ENCODE data around the gene TP73. TPM values are rescaled to one million over a fixed set of nuclear protein-coding genes. Genes with fewer than 3 reads are reported as not detected.

Gene TP73
- total RNA-seq, 2 experiments from 2014 or later, result not detected

DNA sequence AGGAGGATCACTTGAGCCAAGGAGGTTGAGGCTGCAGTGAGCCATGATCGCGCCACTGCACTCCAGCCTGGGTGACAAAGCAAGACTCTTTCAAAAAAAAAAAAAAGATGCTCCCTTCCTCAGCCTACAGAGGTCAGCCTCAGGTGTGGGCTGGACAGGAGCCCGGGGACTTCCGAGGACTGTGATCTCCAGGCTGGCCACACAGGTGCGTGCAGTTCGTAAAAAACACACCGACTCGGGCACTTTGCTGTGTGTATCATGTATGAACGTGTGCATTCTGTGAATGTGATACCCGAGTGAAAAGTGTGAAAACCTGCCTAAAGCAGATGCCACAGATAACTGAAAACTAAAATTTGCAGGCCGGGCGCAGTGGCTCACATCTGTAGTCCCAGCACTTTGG is 91.5 kb downstream of the TP73 start:
- no peaks in the 10 kb centered on the region for H3K27me3 ChIP-seq (ENCODE audit: control insufficient read depth in 1 of 2, insufficient read depth in 2 of 2, low read length in 2 of 2)
- intact Hi-C loops (cut with DNase I, micrococcal nuclease), result no loop called here
- no peaks in the 10 kb centered on the region for H3K9me3 Mint-ChIP-seq
- POLR2A ChIA-PET, result no interaction called here
- ATAC-seq (ENCODE audit: poor library complexity) (no peak), DNase-seq (no peak)
- no peaks in the 10 kb centered on the region for H3K27me3 Mint-ChIP-seq
- peaks cover 21% of the 10 kb centered on the region for H3K36me3 ChIP-seq (ENCODE audit: insufficient read depth, low read length)
- no peak overlapping the region for H3K4me3 Mint-ChIP-seq
- no peak overlapping the region for H3K4me3 ChIP-seq (ENCODE audit: low read length)
- peaks cover 29% of the 10 kb centered on the region for H3K4me1 ChIP-seq (ENCODE audit: insufficient read depth, low read length)
- peaks cover 34% of the 10 kb centered on the region for H3K4me1 Mint-ChIP-seq (ENCODE audit: low read depth)
- H3K27ac ChIP-seq (ENCODE audit: low read depth in 1 of 2, low read length in 2 of 2), result no peak overlapping the region
- H3K27ac Mint-ChIP-seq, result no peak overlapping the region
- TF ChIP-seq, protein P1, sequence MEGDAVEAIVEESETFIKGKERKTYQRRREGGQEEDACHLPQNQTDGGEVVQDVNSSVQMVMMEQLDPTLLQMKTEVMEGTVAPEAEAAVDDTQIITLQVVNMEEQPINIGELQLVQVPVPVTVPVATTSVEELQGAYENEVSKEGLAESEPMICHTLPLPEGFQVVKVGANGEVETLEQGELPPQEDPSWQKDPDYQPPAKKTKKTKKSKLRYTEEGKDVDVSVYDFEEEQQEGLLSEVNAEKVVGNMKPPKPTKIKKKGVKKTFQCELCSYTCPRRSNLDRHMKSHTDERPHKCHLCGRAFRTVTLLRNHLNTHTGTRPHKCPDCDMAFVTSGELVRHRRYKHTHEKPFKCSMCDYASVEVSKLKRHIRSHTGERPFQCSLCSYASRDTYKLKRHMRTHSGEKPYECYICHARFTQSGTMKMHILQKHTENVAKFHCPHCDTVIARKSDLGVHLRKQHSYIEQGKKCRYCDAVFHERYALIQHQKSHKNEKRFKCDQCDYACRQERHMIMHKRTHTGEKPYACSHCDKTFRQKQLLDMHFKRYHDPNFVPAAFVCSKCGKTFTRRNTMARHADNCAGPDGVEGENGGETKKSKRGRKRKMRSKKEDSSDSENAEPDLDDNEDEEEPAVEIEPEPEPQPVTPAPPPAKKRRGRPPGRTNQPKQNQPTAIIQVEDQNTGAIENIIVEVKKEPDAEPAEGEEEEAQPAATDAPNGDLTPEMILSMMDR (IDR thresholded peaks at IDR 0.05), result no peak
- CTCF ChIA-PET, result no interaction called here
- peaks cover 0 to 8% of the 10 kb centered on the region in 2 experiments for H3K9me3 ChIP-seq (ENCODE audit: control insufficient read depth in 1 of 2, insufficient read depth in 1 of 2, low read length in 2 of 2)
- peaks cover 29% of the 10 kb centered on the region for H3K36me3 Mint-ChIP-seq (ENCODE audit: low read depth)

DNA sequence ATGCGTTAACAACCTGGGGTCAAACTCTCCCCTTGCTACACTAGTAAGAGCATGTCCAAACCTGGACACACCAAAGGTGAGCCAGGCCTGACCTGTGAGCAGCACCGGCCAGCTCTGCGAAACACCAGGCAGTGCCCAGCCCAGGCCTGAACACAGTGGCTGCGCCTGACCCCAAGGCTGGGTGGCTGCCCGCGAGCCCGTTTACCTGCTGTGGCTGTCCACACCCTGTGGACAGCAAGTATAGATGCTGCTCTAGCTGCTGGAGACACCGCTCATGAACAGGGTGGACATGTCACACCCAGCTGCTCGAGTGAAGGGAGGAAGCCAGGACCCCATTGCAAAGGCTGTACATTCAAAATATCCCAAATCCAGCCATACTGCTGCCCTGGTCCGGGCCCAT is 92.3 kb downstream of the TP73 start:
- Histone ChIP-seq H3K4me1 (ENCODE audit: insufficient read depth, low read length) (peaks cover 29% of the 10 kb centered on the region), H3K27ac (ENCODE audit: low read depth in 1 of 2, low read length in 2 of 2) (no peak overlapping the region), H3K9me3 (ENCODE audit: control insufficient read depth in 1 of 2, insufficient read depth in 1 of 2, low read length in 2 of 2) (peaks cover 0 to 8% of the 10 kb centered on the region in 2 experiments), H3K27me3 (ENCODE audit: control insufficient read depth in 1 of 2, insufficient read depth in 2 of 2, low read length in 2 of 2) (no peaks in the 10 kb centered on the region), H3K4me3 (ENCODE audit: low read length) (no peak overlapping the region), H3K36me3 (ENCODE audit: insufficient read depth, low read length) (peaks cover 15% of the 10 kb centered on the region)
- Mint-ChIP-seq H3K9me3 (no peaks in the 10 kb centered on the region), H3K4me1 (ENCODE audit: low read depth) (peaks cover 34% of the 10 kb centered on the region), H3K27ac (no peak overlapping the region), H3K36me3 (ENCODE audit: low read depth) (peaks cover 29% of the 10 kb centered on the region), H3K27me3 (no peaks in the 10 kb centered on the region), H3K4me3 (no peak overlapping the region)
- ATAC-seq (ENCODE audit: poor library complexity), result no peak
- TF ChIP-seq, protein P1 (IDR thresholded peaks at IDR 0.05), result no peak
- intact Hi-C loops (cut with DNase I, micrococcal nuclease), result no loop called here
- ChIA-PET CTCF (no interaction called here), POLR2A (no interaction called here)
- DNase-seq, result no peak

DNA sequence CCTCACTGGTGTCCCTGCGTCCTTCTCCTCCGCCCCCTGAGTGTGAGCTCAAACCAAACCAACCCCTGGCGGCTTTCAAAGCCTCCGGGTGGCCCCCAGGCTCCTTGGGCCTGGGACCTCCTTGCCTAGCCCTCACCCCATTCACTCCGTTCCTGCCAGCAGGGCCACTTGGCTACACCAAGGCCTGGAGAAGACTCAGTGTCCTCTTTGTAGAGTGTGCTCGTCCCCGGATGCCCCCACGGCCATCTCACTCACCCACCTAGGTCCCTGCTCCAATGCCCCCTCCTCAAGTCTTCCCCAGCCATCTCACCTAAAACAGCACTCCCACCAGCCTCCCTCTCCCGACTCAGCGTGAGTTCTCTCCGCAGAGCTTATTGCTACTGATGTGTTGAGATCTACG is 92.8 kb downstream of the TP73 start:
- ChIA-PET POLR2A (no interaction called here), CTCF (no interaction called here)
- no peak overlapping the region for H3K27ac ChIP-seq (ENCODE audit: low read depth in 1 of 2, low read length in 2 of 2)
- no peaks in the 10 kb centered on the region for H3K9me3 Mint-ChIP-seq
- H3K4me1 ChIP-seq (ENCODE audit: insufficient read depth, low read length), result peaks cover 29% of the 10 kb centered on the region
- H3K9me3 ChIP-seq (ENCODE audit: control insufficient read depth in 1 of 2, insufficient read depth in 1 of 2, low read length in 2 of 2), result peaks cover 0 to 8% of the 10 kb centered on the region in 2 experiments
- intact Hi-C loops (cut with DNase I, micrococcal nuclease), result no loop called here
- peak overlapping the region; percentile 79 for H3K4me3 Mint-ChIP-seq
- peak overlapping the region; percentile 65 for H3K27ac Mint-ChIP-seq
- ATAC-seq (ENCODE audit: poor library complexity) (no peak), DNase-seq (no peak)
- peaks cover 15% of the 10 kb centered on the region for H3K36me3 ChIP-seq (ENCODE audit: insufficient read depth, low read length)
- H3K27me3 Mint-ChIP-seq, result no peaks in the 10 kb centered on the region
- H3K4me1 Mint-ChIP-seq (ENCODE audit: low read depth), result peaks cover 34% of the 10 kb centered on the region
- TF ChIP-seq, protein P1 (IDR thresholded peaks at IDR 0.05), result no peak
- no peaks in the 10 kb centered on the region for H3K27me3 ChIP-seq (ENCODE audit: control insufficient read depth in 1 of 2, insufficient read depth in 2 of 2, low read length in 2 of 2)
- H3K36me3 Mint-ChIP-seq (ENCODE audit: low read depth), result peaks cover 29% of the 10 kb centered on the region
- no peak overlapping the region for H3K4me3 ChIP-seq (ENCODE audit: low read length)
